NCI-H1694 (cell line): ENCODE measurements around the gene VTI1A.
"Not testable (repeated sequence)": the region's sequence is repeated elsewhere in the genome, so short reads cannot be mapped to it uniquely, and the experiment has no call there.

Source experiments
- DNase-seq: peaks from one replicate; lab custom pipeline; 2025; lab: John Stamatoyannopoulos, UW

VTI1A gene

GRCh38 chr10:112588225-112588990 lies 141.4 kb downstream of the VTI1A start:
- no peak for DNase-seq

GRCh38 chr10:112589081-112589480 lies 142.1 kb downstream of the VTI1A start:
- DNase-seq = no peak

- not testable (repeated sequence) for DNase-seq
Measured at GRCh38 chr10:112590786-112591185, 143.8 kb downstream of the VTI1A start.

- no peak for DNase-seq
Measured at GRCh38 chr10:112593023-112593422, 146.0 kb downstream of the VTI1A start.

GRCh38 chr10:112601214-112602090 lies 154.4 kb downstream of the VTI1A start:
- DNase-seq = no peak

- no peak for DNase-seq
Measured at GRCh38 chr10:112603062-112603461, 156.0 kb downstream of the VTI1A start.

- no peak for DNase-seq
Measured at GRCh38 chr10:112605063-112605462, 158.0 kb downstream of the VTI1A start.

- DNase-seq = no peak
Measured at GRCh38 chr10:112607506-112607905, 160.5 kb downstream of the VTI1A start.

GRCh38 chr10:112613620-112614019 lies 166.6 kb downstream of the VTI1A start:
- DNase-seq = no peak

- DNase-seq = no peak
Measured at GRCh38 chr10:112614072-112614471, 167.1 kb downstream of the VTI1A start.

GRCh38 chr10:112614586-112614985 lies 167.6 kb downstream of the VTI1A start:
- no peak for DNase-seq

- DNase-seq = no peak
Measured at GRCh38 chr10:112615269-112615668, 168.3 kb downstream of the VTI1A start.

GRCh38 chr10:112616647-112617046 lies 169.6 kb downstream of the VTI1A start:
- no peak for DNase-seq

- DNase-seq = no peak
Measured at GRCh38 chr10:112618814-112619213, 171.8 kb downstream of the VTI1A start.

GRCh38 chr10:112619556-112619955 lies 172.5 kb downstream of the VTI1A start:
- DNase-seq = no peak

GRCh38 chr10:112622786-112623185 lies 175.8 kb downstream of the VTI1A start:
- no peak for DNase-seq

GRCh38 chr10:112624546-112625048 lies 177.6 kb downstream of the VTI1A start:
- DNase-seq = no peak

GRCh38 chr10:112628951-112629609 lies 182.1 kb downstream of the VTI1A start:
- no peak for DNase-seq

GRCh38 chr10:112631501-112632400 lies 184.7 kb downstream of the VTI1A start:
- DNase-seq = no peak

- DNase-seq = no peak
Measured at GRCh38 chr10:112634096-112634830, 187.2 kb downstream of the VTI1A start.

- no peak for DNase-seq
Measured at GRCh38 chr10:112637901-112638300, 190.9 kb downstream of the VTI1A start.
